Esophagus squamous epithelium (tissue), 5 donors: Measurements from ENCODE around the gene FAM120B. TPM values are rescaled to one million over a fixed set of nuclear protein-coding genes. Genes with fewer than 3 reads are reported as not detected.

Source experiments
- DNase-seq: peaks from one replicate; lab custom pipeline; 2025; lab: John Stamatoyannopoulos, UW
- H3K27ac ChIP-seq, 4 donors: fragments of 200-600 bp; sonication (generic); one replicate each; pipeline ENCODE4 v1.5.1; 2016 to 2019; ENCODE audit warnings: mild to moderate bottlenecking in 1 of 4
- H3K27me3 ChIP-seq, 4 donors: fragments of 200-600 bp; sonication (generic); 1 replicate in 3 of 4; 2 replicates in 1 of 4; pipeline versions ENCODE4 v1.5.1 to v1.6.0; 2017 to 2021; ENCODE audit warnings: antibody characterized with exemption in 1 of 4
- H3K36me3 ChIP-seq, 3 donors: fragments of 200-600 bp; sonication (generic); one replicate each; pipeline ENCODE4 v1.5.1; 2016 to 2019
- H3K4me1 ChIP-seq, 3 donors: fragments of 200-600 bp; sonication (generic); one replicate each; pipeline ENCODE4 v1.5.1; 2017 to 2019
- H3K4me3 ChIP-seq, 4 donors: fragments of 200-600 bp; sonication (generic); 1 replicate in 3 of 4; 2 replicates in 1 of 4; pipeline ENCODE4 v1.5.1; 2016 to 2019; ENCODE audit warnings: mild to moderate bottlenecking in 2 of 4, moderate library complexity in 1 of 4
- H3K9me3 ChIP-seq, 3 donors: fragments of 200-600 bp; sonication (generic); one replicate each; pipeline ENCODE4 v1.5.1; 2016 to 2019
- CTCF ChIP-seq, 6 experiments: fragments of 450-650 bp in 4 of 6; fragments of 200-600 bp in 2 of 6; sonication (generic) in 2 of 6; IDR thresholded peaks; one replicate each; pipeline ENCODE4 v1.5.1; 2016 to 2019; ENCODE audit warnings: antibody characterized with exemption in 6 of 6, mild to moderate bottlenecking in 4 of 6, moderate library complexity in 4 of 6
- POLR2A ChIP-seq, 4 donors: fragments of 450-650 bp; IDR thresholded peaks; one replicate each; pipeline ENCODE4 v1.6.1; 2017; ENCODE audit warnings: antibody characterized with exemption in 4 of 4, mild to moderate bottlenecking in 4 of 4, moderate library complexity in 3 of 4
- WGBS, 2 donors: methylation state at CpG; one replicate each; pipeline ENCODE4 v1.1.5; 2018; 5-methylcytosine and 5-hydroxymethylcytosine counted together
- intact Hi-C: fragments of 100-400 bp; cut with DNase I; formaldehyde crosslinking; loops from one replicate; pipeline ENCODE4 v1.15.0; 2022
- total RNA-seq, 4 donors: library from RNA; depleted of rRNA; stranded (reverse); fragments of >200 nt; gene quantifications; one replicate each; pipeline ENCODE4 v1.1.0, GENCODE V29; 2016
- donor health status: DM: yes; HTN: yes; CAD: no.

The FAM120B gene
- total RNA-seq, 4 donors from 2014 or later = 8.4 to 25.6 (median 12.9) TPM

GRCh38 chr6:170265655-170266054, 40.9 kb upstream of the FAM120B start:
- TF ChIP-seq CTCF (IDR thresholded peaks at IDR 0.05) (no peak), POLR2A (IDR thresholded peaks at IDR 0.05) (no peak)
- H3K27ac ChIP-seq = peak overlapping the region; percentile 26 to 81 (median 68)

GRCh38 chr6:170266061-170266825, 40.3 kb upstream of the FAM120B start:
- no peaks in the 10 kb centered on the region for H3K36me3 ChIP-seq
- no peak for DNase-seq
- H3K9me3 ChIP-seq = no peaks in the 10 kb centered on the region
- H3K4me1 ChIP-seq = peaks cover 0 to 28% (median 11%) of the 10 kb centered on the region in 3 donors
- 39 to 41% methylated on average over 9 to 10 of the region's 18 CpGs for WGBS, 2 donors
- peak overlapping the region in 1 of 4 donors; percentile 16 for H3K4me3 ChIP-seq
- intact Hi-C loops = no loop called here
- TF ChIP-seq CTCF (IDR thresholded peaks at IDR 0.05) (no peak), POLR2A (IDR thresholded peaks at IDR 0.05) (no peak)
- H3K27ac ChIP-seq = peak overlapping the region; percentile 26 to 81 (median 68)
- H3K27me3 ChIP-seq = peaks cover 0 to 41% (median 0%) of the 10 kb centered on the region in 4 donors

More at GRCh38 chr6:170265655-170266054, 40.9 kb upstream of the FAM120B start:
- 54 to 71% methylated on average over 7 to 8 of the region's 22 CpGs for WGBS, 2 donors
- H3K27me3 ChIP-seq = peaks cover 0 to 41% (median 0%) of the 10 kb centered on the region in 4 donors
- DNase-seq = no peak
- peak overlapping the region in 1 of 4 donors; percentile 16 for H3K4me3 ChIP-seq
- no peaks in the 10 kb centered on the region for H3K36me3 ChIP-seq
- intact Hi-C loops = no loop called here
- H3K9me3 ChIP-seq = no peaks in the 10 kb centered on the region
- peaks cover 0 to 28% (median 11%) of the 10 kb centered on the region in 3 donors for H3K4me1 ChIP-seq

GRCh38 chr6:170267688-170268087, 38.9 kb upstream of the FAM120B start:
- H3K27ac ChIP-seq = no peak overlapping the region
- peaks cover 0 to 28% (median 11%) of the 10 kb centered on the region in 3 donors for H3K4me1 ChIP-seq

GRCh38 chr6:170268216-170269129, 38.1 kb upstream of the FAM120B start:
- Histone ChIP-seq H3K27ac (no peak overlapping the region), H3K27me3 (peaks cover 0 to 34% (median 0%) of the 10 kb centered on the region in 4 donors), H3K36me3 (no peaks in the 10 kb centered on the region), H3K9me3 (no peaks in the 10 kb centered on the region), H3K4me3 (no peak overlapping the region), H3K4me1 (peaks cover 0 to 28% (median 11%) of the 10 kb centered on the region in 3 donors)
- intact Hi-C loops = no loop called here
- TF ChIP-seq CTCF (IDR thresholded peaks at IDR 0.05) (no peak), POLR2A (IDR thresholded peaks at IDR 0.05) (no peak)
- 86 to 88% methylated on average over 10 to 15 of the region's 22 CpGs for WGBS, 2 donors
- DNase-seq = no peak

More at GRCh38 chr6:170267688-170268087, 38.9 kb upstream of the FAM120B start:
- 94 to 95% methylated on average over 6 to 14 of the region's 14 CpGs for WGBS, 2 donors
- no peak for DNase-seq
- H3K4me3 ChIP-seq = no peak overlapping the region
- intact Hi-C loops = no loop called here
- H3K27me3 ChIP-seq = peaks cover 0 to 33% (median 0%) of the 10 kb centered on the region in 4 donors
- H3K36me3 ChIP-seq = no peaks in the 10 kb centered on the region
- TF ChIP-seq CTCF (IDR thresholded peaks at IDR 0.05) (no peak), POLR2A (IDR thresholded peaks at IDR 0.05) (no peak)
- no peaks in the 10 kb centered on the region for H3K9me3 ChIP-seq
